ENCODE measurements around the gene DRAXIN.

DRAXIN gene

DNA sequence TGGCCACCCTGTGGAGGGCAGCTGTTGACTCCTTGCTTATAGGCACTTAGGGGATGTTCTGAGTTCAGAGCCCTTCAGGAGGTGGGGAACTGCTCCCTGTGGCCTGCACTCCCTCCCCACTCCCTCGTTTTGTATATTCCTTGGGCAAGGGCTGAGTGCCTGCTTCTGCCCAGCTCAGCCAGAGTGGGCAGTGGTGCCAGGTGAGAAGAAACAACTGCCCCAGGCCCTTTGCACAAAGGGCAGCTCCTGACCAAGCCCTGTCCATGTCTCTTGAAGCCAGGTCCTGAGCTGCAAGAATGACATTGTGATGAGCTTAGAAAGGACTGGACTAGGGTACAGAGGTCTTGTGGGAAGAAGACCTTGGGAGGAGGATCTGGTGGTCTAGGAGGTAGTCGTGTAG, 46.6 kb downstream of the DRAXIN start:
- no peak for DNase-seq (ENCODE audit: low spot score)

DNA sequence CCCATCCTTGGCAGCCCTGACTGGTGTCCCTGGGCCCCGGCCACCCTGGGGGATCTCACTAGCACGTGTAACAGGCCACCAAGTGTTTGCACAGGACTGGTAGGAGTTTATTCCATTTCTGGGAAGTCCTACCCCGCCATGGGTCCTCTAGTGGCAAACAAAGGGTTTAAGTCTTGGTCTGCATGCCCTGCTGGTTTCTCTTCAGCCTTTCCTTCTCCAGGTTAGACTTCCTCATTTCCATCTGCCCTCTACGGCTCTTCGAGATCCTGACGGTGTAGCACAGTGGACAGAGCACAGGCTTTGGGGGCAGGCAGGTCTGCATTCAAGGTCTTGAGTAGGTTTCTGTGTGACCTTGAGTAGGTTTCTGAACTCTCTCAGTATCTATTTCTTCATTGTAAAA, 47.3 kb downstream of the DRAXIN start:
- DNase-seq (ENCODE audit: low spot score): no peak

DNA sequence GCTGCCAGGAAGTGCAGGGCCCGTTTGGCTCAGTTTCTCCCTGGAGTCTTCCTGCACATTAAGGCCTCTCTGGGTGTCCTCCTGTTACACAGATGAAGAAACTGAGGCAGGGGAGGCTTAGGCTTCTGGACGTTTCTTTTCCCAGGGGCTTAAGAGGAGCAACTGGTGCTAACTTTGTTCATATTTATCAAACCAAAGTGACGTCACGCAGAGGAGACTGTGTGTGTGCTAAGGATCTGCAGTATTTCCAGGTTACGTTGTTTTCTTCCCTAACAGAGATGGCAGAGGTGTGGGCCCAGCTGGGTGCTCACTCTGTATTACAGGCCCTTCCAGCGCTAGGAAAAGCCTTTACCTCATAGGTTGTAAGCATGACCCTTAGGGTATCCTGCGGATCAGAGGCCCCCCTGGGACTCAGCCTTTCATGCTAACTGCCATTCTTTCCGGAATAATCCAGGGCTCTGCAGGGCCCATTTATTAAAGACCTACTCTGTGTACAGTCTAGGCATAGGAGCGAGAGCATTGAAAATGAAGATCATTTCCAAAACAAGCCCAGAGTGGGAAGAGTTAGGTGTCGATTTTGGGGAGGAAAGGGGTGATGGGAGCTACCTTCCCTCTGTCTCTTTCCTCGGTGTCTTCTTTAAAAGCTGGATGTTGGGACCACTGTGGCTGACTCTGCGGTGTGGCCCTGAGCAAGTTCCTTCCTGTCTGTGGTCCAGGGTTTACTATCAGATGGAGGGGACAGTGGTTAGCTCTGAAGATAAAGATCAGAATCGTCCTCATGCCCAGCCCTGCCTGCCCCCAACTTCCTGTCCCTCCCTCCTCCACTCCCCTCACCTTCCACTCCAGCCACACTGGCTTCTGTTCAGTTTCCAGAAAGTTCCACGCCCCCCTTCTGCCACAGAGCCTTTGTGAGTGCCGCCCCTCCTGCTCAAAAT, 49.0 kb downstream of the DRAXIN start:
- no peak for DNase-seq (ENCODE audit: low spot score)

DNA sequence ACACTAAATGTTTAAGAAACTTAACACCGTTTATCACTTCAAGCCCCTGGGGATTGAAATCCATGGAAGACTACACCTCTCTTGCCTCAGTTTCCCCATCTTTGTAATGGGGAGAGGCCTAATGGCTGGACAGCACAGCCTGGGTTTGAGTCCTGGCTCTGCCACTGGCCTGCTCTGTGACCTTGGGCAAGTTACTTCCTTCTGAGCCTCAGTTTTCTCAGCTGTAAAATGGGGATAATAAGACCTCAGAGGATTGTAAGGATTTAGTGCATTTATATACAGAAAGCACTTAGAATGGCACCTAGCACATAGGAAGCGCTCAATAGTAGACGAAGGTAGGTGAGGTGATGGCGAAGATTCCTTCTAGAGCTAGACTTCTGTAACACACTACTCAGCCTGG, 50.0 kb downstream of the DRAXIN start:
- DNase-seq (ENCODE audit: low spot score): no peak

DNA sequence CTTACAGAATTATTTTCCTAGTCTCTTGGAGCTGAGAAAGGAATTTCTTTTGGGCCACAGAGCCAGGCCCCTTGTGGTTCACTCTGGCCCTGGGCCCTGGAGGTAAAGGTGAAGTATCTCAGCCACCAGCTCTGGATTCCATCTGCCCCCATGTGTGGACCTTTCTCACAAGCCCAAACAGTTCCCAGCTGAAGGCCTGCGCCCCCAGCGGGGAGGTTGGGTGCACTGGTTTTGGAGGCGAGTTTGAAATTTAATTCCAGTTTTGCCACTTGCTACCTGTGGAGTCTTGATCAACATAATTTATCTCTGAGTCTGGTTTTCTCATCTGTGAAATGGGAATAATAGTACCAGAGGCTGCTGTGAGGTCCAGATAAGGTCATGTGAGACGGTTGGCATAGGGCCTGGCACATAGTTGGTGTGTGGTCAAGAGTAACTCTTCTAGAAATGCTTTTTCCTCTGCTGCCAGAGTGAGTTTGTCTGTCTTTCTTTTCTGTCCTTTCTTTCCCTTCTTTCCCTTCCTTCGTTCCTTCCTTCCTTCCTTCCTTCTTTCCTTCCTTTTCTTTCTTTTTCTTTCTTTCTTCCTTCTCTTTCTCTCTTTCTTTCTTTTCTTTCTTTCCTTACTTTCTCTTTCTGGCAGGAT, 50.5 kb downstream of the DRAXIN start:
- no peak for DNase-seq (ENCODE audit: low spot score)

DNA sequence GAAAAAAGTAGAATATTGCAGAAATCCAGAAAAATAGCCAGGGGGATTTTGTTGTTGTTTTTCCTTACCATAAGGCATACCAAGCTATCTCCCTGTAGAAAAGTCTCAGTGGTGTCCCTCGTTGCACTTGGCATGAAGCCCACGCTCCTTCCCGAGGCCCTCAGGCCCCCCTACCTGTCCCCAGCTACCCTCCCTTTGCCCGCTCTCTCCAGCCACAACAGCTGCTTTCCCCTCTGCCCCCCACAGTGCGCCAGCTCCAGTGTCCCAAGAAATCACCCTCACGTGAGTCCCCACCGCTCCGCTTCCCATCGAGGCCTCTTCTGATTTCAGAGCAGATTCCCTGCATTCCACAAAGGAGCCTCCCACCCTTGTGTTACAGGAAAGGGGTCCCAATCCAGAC, 52.8 kb downstream of the DRAXIN start:
- DNase-seq (ENCODE audit: low spot score): no peak

DNA sequence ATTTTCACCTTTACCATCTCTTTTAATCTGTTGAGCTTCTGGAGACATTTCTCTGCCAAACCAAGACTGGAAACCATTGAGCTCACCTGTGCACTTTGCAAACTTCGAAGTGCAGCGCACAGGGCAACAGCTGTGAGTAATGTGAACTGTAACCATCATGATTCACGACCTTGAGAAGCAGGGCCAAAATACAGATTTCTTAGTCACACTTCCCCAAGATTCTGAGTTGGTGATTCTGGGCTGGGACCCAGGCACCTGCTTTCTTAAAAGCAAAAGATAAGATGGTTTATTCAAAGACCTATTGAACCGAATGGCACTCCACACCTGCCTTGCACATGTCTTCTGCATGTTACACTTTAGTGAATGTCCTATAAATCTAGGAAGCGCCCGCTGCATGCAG, 54.6 kb downstream of the DRAXIN start:
- no peak for DNase-seq (ENCODE audit: low spot score)

DNA sequence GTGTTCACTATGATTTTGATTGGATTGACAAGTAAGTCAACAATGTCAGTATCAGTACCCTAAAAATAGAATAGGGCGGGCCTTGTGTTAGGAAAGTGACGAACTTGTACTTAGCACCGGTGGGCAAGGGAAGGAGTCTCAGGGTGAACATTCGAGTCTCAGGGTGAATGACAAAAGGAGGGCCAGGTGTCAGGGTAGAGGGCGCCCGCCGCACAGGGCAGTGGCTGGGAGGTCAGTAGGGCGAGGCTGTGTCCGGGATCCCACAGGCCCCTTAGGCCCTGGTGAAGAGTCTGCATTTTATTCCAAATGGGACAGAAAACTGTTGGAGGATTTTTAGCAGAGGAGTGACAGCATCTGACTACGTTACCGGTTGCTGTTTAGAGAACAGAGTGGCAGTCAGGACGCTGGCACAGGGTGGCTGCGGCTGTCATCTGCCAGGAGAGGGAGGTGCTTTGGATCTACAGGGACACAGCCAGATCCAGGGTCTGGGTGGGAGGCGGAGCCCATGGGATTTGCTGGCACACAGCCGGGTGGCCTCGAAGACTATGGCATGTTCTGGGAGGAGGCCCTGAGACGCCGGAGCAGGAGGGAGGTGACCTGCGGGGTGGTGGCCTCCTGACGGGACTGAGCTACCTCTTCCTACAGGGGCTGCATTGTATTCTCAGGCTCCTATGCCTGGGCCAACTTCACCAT, 55.4 kb downstream of the DRAXIN start:
- DNase-seq (ENCODE audit: low spot score): no peak

DNA sequence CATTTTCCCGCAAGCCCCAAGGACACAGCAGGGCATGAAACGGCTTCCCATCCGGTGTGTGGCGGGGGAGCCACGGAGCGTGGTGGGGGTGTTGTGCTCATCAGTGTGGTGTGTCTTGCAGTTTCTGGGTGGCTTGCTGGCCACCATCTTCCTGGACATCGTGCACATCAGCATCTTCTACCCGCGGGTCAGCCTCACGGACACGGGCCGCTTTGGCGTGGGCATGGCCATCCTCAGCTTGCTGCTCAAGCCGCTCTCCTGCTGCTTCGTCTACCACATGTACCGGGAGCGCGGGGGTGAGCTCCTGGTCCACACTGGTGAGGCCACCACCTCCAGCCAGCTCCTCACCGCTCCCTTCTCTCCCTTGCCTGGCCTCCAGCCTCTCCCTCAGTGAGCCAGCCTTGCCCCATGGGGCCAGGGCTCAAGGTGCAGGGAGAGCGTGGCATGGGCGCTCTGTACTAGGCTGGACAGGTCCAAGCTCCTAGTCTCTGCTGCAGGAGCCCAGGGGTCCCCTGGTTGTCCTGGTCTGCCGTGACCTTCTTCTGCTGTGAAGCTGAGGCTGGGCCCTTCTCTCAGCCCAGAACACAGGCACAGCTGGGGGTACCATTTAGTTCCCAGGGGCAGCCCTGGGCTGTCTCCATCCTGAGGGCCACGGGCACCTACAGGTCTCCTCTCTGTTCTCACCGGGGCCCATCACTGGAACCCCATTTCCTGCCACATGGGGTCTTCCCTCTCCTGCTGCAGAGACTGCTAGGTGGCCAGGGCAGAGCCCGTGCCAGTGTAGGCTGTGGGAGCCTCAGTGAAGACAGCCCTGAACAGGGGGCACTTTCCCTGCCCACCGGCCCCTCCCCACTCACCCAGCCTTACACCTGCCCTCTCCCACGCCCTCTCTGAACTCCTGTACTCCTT, 57.0 kb downstream of the DRAXIN start:
- no peak for DNase-seq (ENCODE audit: low spot score)

DNA sequence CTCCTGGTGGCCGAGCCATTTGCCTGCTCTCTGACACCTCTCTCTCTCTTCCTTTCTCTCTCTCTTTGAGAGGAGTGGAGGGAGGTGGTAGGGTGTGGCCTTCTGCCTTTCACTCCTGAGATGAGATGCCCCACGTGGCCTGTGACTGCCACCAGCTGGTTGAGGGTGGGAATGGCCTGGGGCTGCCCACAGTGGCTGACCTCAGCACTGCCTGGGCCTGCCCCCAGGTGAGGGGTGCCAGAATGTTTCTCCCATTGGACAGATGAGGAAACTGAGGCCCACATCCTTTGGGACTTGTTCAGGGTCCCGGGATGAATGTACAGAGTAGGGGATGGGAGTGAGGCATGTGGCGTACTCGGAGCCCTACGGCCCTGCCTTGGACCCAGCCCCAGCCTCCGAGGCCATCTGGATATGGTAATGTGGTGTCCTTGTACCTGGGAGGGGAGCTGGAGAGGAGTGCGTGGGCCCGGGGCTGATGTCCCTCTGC, 57.7 kb downstream of the DRAXIN start:
- DNase-seq (ENCODE audit: low spot score): peak; percentile 89

DNA sequence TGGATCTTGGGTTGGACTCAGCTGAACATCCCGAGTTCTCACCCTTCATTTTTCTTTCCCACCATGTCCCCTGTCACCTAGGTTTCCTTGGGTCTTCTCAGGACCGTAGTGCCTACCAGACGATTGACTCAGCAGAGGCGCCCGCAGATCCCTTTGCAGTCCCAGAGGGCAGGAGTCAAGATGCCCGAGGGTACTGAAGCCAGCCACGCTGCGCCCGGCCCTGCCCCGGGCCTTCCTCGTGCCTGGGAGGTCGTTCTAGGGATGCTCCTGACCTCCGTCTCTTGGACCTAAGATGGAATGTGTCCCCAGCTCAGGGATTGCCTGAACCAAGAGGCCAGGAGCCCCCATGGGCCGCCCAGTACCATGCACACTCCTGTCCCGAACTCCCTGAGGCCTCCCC, 58.5 kb downstream of the DRAXIN start:
- DNase-seq (ENCODE audit: low spot score): no peak

DNA sequence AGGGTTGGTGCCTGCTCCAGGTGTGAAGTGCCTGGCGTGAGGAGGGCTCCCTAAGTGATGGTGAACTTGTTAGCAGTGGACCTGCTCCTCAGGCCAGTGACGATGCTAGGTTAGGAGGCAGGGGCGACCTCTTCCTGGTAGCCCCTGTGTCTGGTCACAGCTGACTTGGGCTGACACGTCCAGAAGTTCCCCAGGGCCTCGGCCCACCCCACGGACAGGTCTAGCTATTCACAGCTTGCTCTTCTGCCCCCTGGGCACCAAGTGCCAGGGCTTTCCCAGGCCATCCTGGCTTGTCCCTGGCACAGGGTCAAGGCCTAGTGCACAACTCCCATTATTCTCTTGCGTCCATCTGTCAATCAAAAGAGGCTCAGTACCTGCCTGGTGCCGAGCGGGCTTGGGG, 59.6 kb downstream of the DRAXIN start:
- no peak for DNase-seq (ENCODE audit: low spot score)

DNA sequence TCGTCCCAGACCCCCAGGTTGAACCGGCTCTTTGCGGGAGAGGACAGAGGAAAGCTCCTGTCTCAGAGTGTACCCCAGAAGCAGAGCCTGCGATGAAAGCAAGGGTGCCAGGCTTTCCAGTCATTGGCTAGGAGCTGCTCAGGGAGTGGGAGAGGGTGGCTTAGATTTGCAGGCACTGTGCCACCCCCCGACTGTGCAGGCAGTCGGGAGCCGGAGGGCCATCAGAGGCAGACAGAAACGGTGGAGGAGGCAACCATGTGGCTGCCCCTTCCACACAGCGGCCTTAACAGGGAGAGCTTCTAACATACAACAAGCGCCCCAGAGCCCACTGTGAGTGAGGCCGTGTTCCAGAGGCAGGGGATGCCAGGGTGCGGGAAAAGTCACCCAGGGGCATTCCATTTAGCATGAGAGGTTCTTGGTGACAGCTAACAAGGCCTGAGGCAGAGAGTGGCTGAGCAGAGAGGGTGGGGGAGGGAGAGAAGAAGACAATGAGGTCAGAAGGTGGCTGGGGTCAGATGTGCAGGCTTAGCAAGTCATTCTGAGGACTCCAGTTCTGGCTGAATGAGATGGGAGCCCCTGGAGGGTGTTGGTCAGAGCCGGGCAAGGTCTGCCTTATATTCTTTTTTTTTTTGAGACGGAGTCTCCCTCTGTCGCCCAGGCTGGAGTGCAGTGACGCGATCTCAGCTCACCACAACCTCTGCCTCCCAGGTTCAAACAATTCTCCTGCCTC, 61.0 kb downstream of the DRAXIN start:
- DNase-seq (ENCODE audit: low spot score): no peak

DNA sequence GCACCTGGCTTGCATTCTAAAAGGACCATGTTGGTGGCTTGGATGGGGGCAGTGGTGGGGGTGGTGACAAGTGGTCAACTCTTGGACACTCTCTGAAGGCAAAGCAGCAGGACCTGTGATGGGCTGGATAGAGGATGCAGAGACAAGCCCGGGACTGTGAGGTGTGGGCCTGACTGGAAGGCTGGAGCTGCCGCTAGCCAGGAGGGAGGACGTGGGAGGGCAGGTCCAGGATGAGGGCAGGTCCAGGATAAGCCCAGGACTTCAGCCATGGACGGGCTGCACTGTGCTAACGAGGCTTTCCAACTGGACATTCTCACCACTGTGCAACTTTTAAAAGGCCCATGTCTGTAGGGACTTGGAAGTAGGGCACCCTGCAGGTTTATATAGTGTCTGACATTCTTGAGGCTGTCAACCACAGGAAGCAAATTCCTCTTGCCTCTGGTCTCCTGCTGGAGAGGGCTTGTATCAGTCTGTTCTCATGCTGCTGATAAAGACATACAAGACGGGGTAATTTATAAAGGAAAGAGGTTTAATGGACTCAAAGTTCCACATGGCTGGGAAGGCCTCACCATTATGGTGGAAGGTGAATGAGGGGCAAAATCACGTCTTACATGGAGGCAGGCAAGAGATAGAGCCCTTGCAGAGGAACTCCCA, 62.2 kb downstream of the DRAXIN start:
- no peak for DNase-seq (ENCODE audit: low spot score)

DNA sequence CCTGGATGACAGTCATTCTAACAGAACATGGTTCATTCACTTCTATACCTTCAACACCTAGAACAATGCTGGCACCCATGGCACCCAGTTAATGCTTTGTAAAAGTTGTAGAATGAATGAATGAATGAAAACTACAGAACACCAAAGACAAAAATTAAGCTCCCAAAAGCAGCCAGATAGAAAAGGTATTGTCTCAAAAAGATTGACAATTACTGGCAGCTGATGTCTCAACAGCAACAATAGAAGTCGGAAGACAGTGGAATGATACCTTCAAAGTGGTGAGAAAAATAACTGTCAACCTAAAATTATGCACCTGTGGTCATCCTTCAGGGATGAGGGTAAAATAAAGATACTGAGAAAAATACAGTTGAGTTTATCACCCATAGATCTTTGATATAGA, 65.5 kb downstream of the DRAXIN start:
- DNase-seq (ENCODE audit: low spot score): no peak

DNA sequence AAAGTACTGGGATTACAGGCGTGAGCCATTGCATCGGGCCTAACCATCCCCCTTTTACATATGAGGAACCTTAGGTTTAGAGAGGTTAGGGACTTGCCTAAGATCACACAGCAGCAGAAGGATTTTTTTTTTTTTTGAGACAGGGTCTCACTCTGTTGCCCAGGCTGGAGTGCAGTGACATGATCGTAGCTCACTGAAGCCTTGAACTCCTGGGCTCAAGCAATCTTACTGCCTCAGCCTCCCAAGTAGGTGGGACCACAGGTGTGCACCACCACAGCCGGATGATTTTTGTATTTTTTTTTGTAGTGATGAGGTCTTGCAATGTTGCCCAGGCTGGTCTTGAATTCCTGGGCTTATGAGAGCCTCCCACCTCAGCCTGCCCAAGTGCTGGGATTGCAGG, 68.3 kb downstream of the DRAXIN start:
- no peak for DNase-seq (ENCODE audit: low spot score)

DNA sequence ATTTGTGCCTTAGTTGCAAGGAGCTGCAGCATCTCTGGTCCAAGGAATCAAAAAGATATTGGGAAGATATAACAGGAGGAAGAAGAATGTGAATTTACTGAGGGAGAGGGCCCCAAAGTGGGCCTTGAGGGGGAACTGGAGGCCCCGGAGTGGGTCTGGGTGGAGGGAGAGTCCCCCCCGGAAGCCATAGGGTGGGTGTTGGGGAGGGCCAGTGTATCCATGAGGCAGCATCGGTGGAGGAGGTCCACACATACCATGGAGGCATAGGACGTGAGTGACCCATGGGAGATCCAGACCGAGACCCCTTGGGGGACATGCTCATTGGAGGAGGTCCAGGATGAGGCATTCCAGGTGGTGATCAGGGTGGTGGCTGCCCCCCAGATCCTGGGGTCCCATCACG, 69.8 kb downstream of the DRAXIN start:
- DNase-seq (ENCODE audit: low spot score): no peak

DNA sequence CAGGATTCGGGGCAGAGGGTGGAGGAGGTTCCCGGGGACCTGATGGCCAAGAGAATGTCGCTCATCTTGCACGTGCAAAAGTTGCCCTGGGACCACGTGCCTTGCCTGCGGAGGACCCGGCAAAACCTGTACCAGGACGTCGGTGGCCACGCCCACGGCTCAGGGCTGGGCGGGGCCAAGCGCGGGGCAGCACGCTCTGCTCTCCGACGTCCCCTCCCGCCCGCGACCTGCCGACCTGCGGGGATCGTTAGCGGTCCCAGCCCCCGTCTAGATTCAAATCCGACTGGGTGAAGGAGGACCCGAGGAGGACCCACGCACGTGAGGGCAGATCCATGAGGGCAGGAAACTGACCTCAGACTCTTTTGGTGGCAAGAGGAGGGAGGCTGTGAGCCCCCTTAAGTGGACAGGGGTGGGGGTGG, 70.5 kb downstream of the DRAXIN start, which contains the start of gene C1orf167:
TSS of gene C1orf167 (plus strand) at position 206 of the 419 bp plus-strand sequence. CDS start 2,208 bp downstream, outside the sequence.
- peak; percentile 87 for DNase-seq (ENCODE audit: low spot score)

DNA sequence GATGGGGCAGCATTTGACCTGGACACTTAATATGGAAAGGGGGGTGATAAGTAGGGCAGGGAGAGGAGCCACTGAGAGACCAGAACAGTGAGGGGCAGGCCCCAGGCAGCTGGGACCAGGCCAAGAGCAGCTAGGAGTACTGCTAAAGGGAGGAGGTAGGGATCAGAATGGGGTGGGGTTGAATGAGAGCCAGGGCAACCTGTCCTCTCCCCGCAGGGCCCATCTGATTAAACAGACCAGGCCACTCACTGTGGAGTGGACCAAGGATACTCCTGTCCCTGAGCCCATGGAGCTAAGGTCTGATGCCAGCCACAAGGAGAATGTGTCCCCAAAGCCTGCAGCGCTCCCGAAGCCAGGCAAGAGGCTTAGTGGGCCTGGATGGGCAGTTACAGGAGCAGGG, 72.6 kb downstream of the DRAXIN start:
- no peak for DNase-seq (ENCODE audit: low spot score)

DNA sequence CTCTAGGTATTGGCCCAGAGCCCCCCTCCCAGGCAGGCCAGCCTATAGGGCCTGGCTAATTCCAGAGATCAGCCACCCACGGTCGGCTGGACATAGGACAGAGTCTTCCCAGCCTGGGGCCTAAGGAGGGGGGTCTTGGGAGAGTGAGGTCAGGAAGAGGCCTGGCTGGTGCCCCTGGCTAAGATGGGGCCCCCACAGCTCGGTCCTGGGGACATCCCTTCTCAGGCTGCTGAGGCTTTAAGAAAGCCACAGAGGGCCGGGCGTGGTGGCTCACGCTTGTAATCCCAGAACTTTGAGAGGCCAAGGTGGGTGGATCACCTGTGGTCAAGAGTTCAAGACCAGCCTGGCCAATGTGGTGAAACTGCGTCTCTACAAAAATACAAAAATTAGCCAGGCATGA, 73.0 kb downstream of the DRAXIN start:
- no peak for DNase-seq (ENCODE audit: low spot score)
